ENCODE results near the gene ZBP1.

ZBP1 gene

GRCh38 chr20:57557926-57558613 is 62.2 kb downstream of the ZBP1 start:
- H3K9ac ChIP-seq = no peak overlapping the region
- H2AFZ ChIP-seq (ENCODE audit: low read depth) = no peak overlapping the region
- no peaks in the 10 kb centered on the region for H3K36me3 ChIP-seq (ENCODE audit: insufficient read depth)
- H3K27me3 ChIP-seq (ENCODE audit: insufficient read depth, low read depth) = peaks cover 100% of the 10 kb centered on the region
- TF ChIP-seq, protein P1, sequence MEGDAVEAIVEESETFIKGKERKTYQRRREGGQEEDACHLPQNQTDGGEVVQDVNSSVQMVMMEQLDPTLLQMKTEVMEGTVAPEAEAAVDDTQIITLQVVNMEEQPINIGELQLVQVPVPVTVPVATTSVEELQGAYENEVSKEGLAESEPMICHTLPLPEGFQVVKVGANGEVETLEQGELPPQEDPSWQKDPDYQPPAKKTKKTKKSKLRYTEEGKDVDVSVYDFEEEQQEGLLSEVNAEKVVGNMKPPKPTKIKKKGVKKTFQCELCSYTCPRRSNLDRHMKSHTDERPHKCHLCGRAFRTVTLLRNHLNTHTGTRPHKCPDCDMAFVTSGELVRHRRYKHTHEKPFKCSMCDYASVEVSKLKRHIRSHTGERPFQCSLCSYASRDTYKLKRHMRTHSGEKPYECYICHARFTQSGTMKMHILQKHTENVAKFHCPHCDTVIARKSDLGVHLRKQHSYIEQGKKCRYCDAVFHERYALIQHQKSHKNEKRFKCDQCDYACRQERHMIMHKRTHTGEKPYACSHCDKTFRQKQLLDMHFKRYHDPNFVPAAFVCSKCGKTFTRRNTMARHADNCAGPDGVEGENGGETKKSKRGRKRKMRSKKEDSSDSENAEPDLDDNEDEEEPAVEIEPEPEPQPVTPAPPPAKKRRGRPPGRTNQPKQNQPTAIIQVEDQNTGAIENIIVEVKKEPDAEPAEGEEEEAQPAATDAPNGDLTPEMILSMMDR (conservative IDR thresholded peaks at IDR 0.05; ENCODE audit: low read depth, low read length) = no peak
- no peak overlapping the region for H3K27ac ChIP-seq
- H3K4me1 ChIP-seq (ENCODE audit: low read depth, poor library complexity, severe bottlenecking) = no peaks in the 10 kb centered on the region
- H4K20me1 ChIP-seq (ENCODE audit: insufficient read depth) = no peaks in the 10 kb centered on the region
- H3K79me2 ChIP-seq (ENCODE audit: insufficient read depth, low read depth) = no peaks in the 10 kb centered on the region
- no peak overlapping the region for H3K4me3 ChIP-seq (IDR thresholded peaks at IDR 0.05; ENCODE audit: insufficient read depth, low read depth, low read length)
- H3K4me2 ChIP-seq = no peak overlapping the region

- no peak overlapping the region for H2AFZ ChIP-seq (ENCODE audit: low read depth)
- no peaks in the 10 kb centered on the region for H3K36me3 ChIP-seq (ENCODE audit: insufficient read depth)
- TF ChIP-seq, protein P1 (conservative IDR thresholded peaks at IDR 0.05; ENCODE audit: low read depth, low read length) = no peak
- H3K9ac ChIP-seq = no peak overlapping the region
- no peaks in the 10 kb centered on the region for H3K4me1 ChIP-seq (ENCODE audit: low read depth, poor library complexity, severe bottlenecking)
- H3K4me3 ChIP-seq (IDR thresholded peaks at IDR 0.05; ENCODE audit: insufficient read depth, low read depth, low read length) = no peak overlapping the region
- H3K27ac ChIP-seq = no peak overlapping the region
- H3K4me2 ChIP-seq = no peak overlapping the region
- no peaks in the 10 kb centered on the region for H4K20me1 ChIP-seq (ENCODE audit: insufficient read depth)
- H3K79me2 ChIP-seq (ENCODE audit: insufficient read depth, low read depth) = no peaks in the 10 kb centered on the region
- H3K27me3 ChIP-seq (ENCODE audit: insufficient read depth, low read depth) = peaks cover 94% of the 10 kb centered on the region
Measured at GRCh38 chr20:57556980-57557274, 63.3 kb downstream of the ZBP1 start.

DNA sequence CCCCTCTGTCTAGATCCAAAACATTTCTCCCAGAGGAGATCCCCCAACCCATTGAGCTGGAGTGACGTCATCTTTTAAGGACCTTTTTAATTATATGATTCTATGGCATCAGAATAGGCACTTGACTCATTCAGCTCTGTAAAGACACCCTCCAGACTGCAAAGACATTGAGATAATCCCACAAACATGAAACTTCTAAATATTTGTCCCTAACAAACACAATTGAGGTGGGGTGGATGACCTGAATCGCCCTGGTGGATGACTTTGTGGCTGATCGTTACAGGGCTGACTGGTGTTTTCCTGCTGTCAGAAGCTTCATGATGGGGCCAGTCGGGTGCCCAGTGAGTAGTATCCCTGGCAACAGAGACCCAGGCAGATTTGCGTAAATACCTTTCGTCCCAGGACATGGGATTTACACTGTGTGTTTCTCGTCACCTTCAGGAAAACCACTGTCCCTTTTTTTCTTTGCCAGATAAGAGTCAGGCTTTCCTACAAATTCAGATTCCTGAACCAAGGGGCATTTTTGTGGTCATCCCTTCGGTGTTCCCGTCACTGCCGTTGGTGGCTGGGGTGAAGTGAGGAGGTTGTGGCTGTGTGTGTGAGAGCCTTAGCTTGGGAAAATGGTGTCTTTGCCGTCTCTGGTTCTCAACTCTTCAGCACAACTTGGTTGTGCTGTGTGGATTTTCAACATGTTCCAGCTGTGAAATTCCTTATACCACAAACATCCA is 64.6 kb downstream of the ZBP1 start:
- TF ChIP-seq, protein P1 (conservative IDR thresholded peaks at IDR 0.05; ENCODE audit: low read depth, low read length) = no peak
- H3K79me2 ChIP-seq (ENCODE audit: insufficient read depth, low read depth) = no peaks in the 10 kb centered on the region
- H3K27me3 ChIP-seq (ENCODE audit: insufficient read depth, low read depth) = peaks cover 89% of the 10 kb centered on the region
- H3K4me1 ChIP-seq (ENCODE audit: low read depth, poor library complexity, severe bottlenecking) = no peaks in the 10 kb centered on the region
- H3K36me3 ChIP-seq (ENCODE audit: insufficient read depth) = no peaks in the 10 kb centered on the region
- H3K9ac ChIP-seq = no peak overlapping the region
- no peak overlapping the region for H2AFZ ChIP-seq (ENCODE audit: low read depth)
- H3K4me3 ChIP-seq (IDR thresholded peaks at IDR 0.05; ENCODE audit: insufficient read depth, low read depth, low read length) = no peak overlapping the region
- no peak overlapping the region for H3K4me2 ChIP-seq
- H4K20me1 ChIP-seq (ENCODE audit: insufficient read depth) = no peaks in the 10 kb centered on the region
- no peak overlapping the region for H3K27ac ChIP-seq
